Kidney epithelial cell (primary cell): ENCODE measurements around the gene OLIG3. TPM values are rescaled to one million over a fixed set of nuclear protein-coding genes. Genes with fewer than 3 reads are reported as not detected.

Source experiments
- DNase-seq: peaks from one replicate; pipeline ENCODE4 v3.0.0-alpha.2; 2010; ENCODE audit warnings: low read depth
- H3K27me3 ChIP-seq: 2 replicates; pipeline ENCODE4 v1.6.0; 2011; ENCODE audit warnings: low read length; ENCODE audit not compliant: control insufficient read depth, insufficient read depth
- H3K36me3 ChIP-seq: 2 replicates; pipeline ENCODE4 v1.5.1; 2011; ENCODE audit warnings: low read length; ENCODE audit not compliant: control insufficient read depth, insufficient read depth
- H3K4me3 ChIP-seq: 2 replicates; pipeline ENCODE4 v1.5.1; 2011; ENCODE audit warnings: low read depth, mild to moderate bottlenecking, control low read depth, low read length
- CTCF ChIP-seq: IDR thresholded peaks from 2 replicates; pipeline ENCODE4 v1.5.1; 2011; ENCODE audit warnings: mild to moderate bottlenecking, moderate library complexity, low read length, control low read depth, inconsistent platforms; ENCODE audit not compliant: insufficient read depth, poor library complexity, severe bottlenecking
- total RNA-seq: library from RNA; depleted of rRNA; stranded (reverse); fragments of >200 nt; gene quantifications from 2 replicates; pipeline ENCODE4 v1.2.3, GENCODE V29; 2015

OLIG3 gene
- total RNA-seq = not detected in 2 replicates

GRCh38 chr6:137494281-137494987 lies at the start of gene OLIG3:
Gene OLIG3, minus strand, starts transcription at chr6:137494394. Its CDS starts 224 bp downstream, at chr6:137494170.
- TF ChIP-seq CTCF = no peak
- DNase-seq = no peak
- H3K4me3 ChIP-seq = no peak within 1 kb of the TSS
- no peaks in the 10 kb centered on the region for H3K36me3 ChIP-seq
- peaks cover 90% of the 10 kb centered on the region for H3K27me3 ChIP-seq

- DNase-seq = no peak
- no peak overlapping the region for H3K4me3 ChIP-seq
- TF ChIP-seq CTCF = no peak
- no peaks in the 10 kb centered on the region for H3K36me3 ChIP-seq
- no peaks in the 10 kb centered on the region for H3K27me3 ChIP-seq
These were observed 48.9 kb upstream of the OLIG3 start for GRCh38 chr6:137543114-137543513.

- no peaks in the 10 kb centered on the region for H3K27me3 ChIP-seq
- no peak for DNase-seq
- TF ChIP-seq CTCF = no peak
These were observed 48.5 kb upstream of the OLIG3 start for GRCh38 chr6:137542713-137543112.

GRCh38 chr6:137541534-137542063 lies 47.4 kb upstream of the OLIG3 start:
- DNase-seq = no peak
- no peak overlapping the region for H3K4me3 ChIP-seq
- no peak for TF ChIP-seq CTCF

More at GRCh38 chr6:137542713-137543112, 48.5 kb upstream of the OLIG3 start:
- H3K36me3 ChIP-seq = no peaks in the 10 kb centered on the region
- H3K4me3 ChIP-seq = no peak overlapping the region

GRCh38 chr6:137536104-137536773 lies 42.0 kb upstream of the OLIG3 start:
- DNase-seq = no peak
- Histone ChIP-seq H3K4me3 (no peak overlapping the region), H3K36me3 (no peaks in the 10 kb centered on the region), H3K27me3 (no peaks in the 10 kb centered on the region)
- no peak for TF ChIP-seq CTCF

More at GRCh38 chr6:137541534-137542063, 47.4 kb upstream of the OLIG3 start:
- Histone ChIP-seq H3K27me3 (no peaks in the 10 kb centered on the region), H3K36me3 (no peaks in the 10 kb centered on the region)
